ENCODE measurements around the gene FAM118A.
"Not testable (repeated sequence)": the region's sequence is repeated elsewhere in the genome, so short reads cannot be mapped to it uniquely, and the experiment has no call there.

Gene FAM118A

GRCh38 chr22:45340323-45340722 is 30.6 kb downstream of the FAM118A start:
- H3K27me3 ChIP-seq (ENCODE audit: control insufficient read depth, insufficient read depth, low read length): no peaks in the 10 kb centered on the region
- H3K4me1 ChIP-seq (ENCODE audit: control insufficient read depth, insufficient read depth, low read length): peaks cover 12% of the 10 kb centered on the region
- no peaks in the 10 kb centered on the region for H3K9me3 ChIP-seq (ENCODE audit: control insufficient read depth, low read length)
- no peaks in the 10 kb centered on the region for H3K36me3 ChIP-seq (ENCODE audit: control insufficient read depth, insufficient read depth, low read length)
- H3K9ac ChIP-seq (ENCODE audit: low read length): no peak overlapping the region
- no peak overlapping the region for H3K4me3 ChIP-seq (ENCODE audit: low read length)

DNA sequence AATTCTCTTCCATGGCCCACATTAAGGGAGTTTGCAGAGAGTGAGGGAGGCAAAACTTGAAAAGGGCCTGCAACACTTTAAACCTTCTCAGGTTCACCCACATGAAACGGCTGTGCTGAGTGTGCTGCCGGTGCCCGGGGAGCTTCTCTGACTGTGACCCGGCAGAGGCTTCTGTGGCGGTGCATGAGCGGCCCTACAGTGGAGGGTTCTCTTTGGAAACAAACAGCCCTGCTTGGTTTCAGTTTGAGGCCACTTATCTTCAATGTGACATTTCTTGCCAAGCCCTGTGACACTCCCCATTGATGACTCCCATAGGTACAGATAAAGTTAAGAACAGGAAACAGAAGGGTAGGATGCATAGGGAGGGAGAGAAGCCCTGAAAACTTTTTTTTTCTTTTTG is 31.8 kb downstream of the FAM118A start:
- Histone ChIP-seq H3K9me3 (ENCODE audit: control insufficient read depth, low read length) (no peaks in the 10 kb centered on the region), H3K36me3 (ENCODE audit: control insufficient read depth, insufficient read depth, low read length) (no peaks in the 10 kb centered on the region)

DNA sequence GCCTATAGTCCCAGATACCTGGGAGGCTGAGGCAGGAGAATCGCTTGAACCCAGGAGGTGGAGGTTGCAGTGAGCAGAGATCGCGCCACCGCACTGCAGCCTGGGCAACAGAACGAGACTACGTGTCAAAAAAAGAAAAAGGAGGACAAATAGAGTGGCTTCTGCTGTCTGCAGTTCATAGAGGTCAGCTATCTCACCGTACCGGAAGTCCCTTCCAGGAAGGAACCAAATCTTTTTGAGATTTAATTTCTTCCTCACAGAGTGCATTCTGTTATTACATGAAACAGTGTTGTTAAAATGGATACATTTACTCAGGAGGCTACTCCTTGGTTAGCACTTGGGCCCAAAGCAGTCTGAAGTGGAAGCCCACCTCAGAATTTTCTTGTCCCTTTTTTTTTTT is 33.4 kb downstream of the FAM118A start:
- Histone ChIP-seq H3K4me1 (ENCODE audit: control insufficient read depth, insufficient read depth, low read length) (no peaks in the 10 kb centered on the region), H3K4me3 (ENCODE audit: low read length) (no peak overlapping the region), H3K9ac (ENCODE audit: low read length) (no peak overlapping the region)

More for the DNA sequence above, 31.8 kb downstream of the FAM118A start:
- no peaks in the 10 kb centered on the region for H3K27me3 ChIP-seq (ENCODE audit: control insufficient read depth, insufficient read depth, low read length)
- peaks cover 9% of the 10 kb centered on the region for H3K4me1 ChIP-seq (ENCODE audit: control insufficient read depth, insufficient read depth, low read length)
- no peak overlapping the region for H3K4me3 ChIP-seq (ENCODE audit: low read length)
- H3K9ac ChIP-seq (ENCODE audit: low read length): no peak overlapping the region

GRCh38 chr22:45344334-45344733 is 34.6 kb downstream of the FAM118A start:
- Histone ChIP-seq H3K27me3 (ENCODE audit: control insufficient read depth, insufficient read depth, low read length) (no peaks in the 10 kb centered on the region), H3K9me3 (ENCODE audit: control insufficient read depth, low read length) (no peaks in the 10 kb centered on the region), H3K4me3 (ENCODE audit: low read length) (no peak overlapping the region), H3K9ac (ENCODE audit: low read length) (no peak overlapping the region), H3K36me3 (ENCODE audit: control insufficient read depth, insufficient read depth, low read length) (no peaks in the 10 kb centered on the region), H3K4me1 (ENCODE audit: control insufficient read depth, insufficient read depth, low read length) (no peaks in the 10 kb centered on the region)

More for the DNA sequence above, 33.4 kb downstream of the FAM118A start:
- Histone ChIP-seq H3K36me3 (ENCODE audit: control insufficient read depth, insufficient read depth, low read length) (no peaks in the 10 kb centered on the region), H3K27me3 (ENCODE audit: control insufficient read depth, insufficient read depth, low read length) (no peaks in the 10 kb centered on the region), H3K9me3 (ENCODE audit: control insufficient read depth, low read length) (no peaks in the 10 kb centered on the region)

DNA sequence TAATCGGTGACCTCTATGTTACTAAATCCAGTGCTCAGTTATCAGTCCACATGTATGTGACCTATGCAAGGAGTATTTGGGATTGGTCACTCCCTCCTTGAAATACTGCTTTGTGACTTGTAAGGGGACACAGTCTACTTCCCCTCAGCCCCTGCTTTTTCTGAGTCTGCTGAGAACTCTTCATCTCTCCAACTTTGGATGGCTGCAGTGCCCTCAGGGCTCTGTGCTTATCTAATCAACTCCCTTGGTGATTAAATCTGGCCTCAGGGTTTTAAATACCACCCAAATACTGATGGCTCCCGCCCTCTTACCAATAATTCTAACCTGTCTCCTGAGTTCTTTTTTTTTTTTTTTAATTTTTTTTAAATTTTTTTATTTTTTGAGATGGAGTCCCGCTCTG is 40.2 kb downstream of the FAM118A start:
- Histone ChIP-seq H3K4me3 (ENCODE audit: low read length) (no peak overlapping the region), H3K27me3 (ENCODE audit: control insufficient read depth, insufficient read depth, low read length) (no peaks in the 10 kb centered on the region), H3K4me1 (ENCODE audit: control insufficient read depth, insufficient read depth, low read length) (no peaks in the 10 kb centered on the region), H3K36me3 (ENCODE audit: control insufficient read depth, insufficient read depth, low read length) (no peaks in the 10 kb centered on the region), H3K9ac (ENCODE audit: low read length) (no peak overlapping the region), H3K9me3 (ENCODE audit: control insufficient read depth, low read length) (no peaks in the 10 kb centered on the region)

- Histone ChIP-seq H3K4me1 (ENCODE audit: control insufficient read depth, insufficient read depth, low read length) (no peaks in the 10 kb centered on the region), H3K27me3 (ENCODE audit: control insufficient read depth, insufficient read depth, low read length) (no peaks in the 10 kb centered on the region), H3K9ac (ENCODE audit: low read length) (no peak overlapping the region), H3K36me3 (ENCODE audit: control insufficient read depth, insufficient read depth, low read length) (no peaks in the 10 kb centered on the region), H3K9me3 (ENCODE audit: control insufficient read depth, low read length) (no peaks in the 10 kb centered on the region), H3K4me3 (ENCODE audit: low read length) (no peak overlapping the region)
Observed at GRCh38 chr22:45351956-45352355, 42.2 kb downstream of the FAM118A start.

- not testable (repeated sequence) for H3K9me3 ChIP-seq (ENCODE audit: control insufficient read depth, low read length); H3K4me3 ChIP-seq (ENCODE audit: low read length)
Observed at GRCh38 chr22:45352757-45353156, 43.0 kb downstream of the FAM118A start.

DNA sequence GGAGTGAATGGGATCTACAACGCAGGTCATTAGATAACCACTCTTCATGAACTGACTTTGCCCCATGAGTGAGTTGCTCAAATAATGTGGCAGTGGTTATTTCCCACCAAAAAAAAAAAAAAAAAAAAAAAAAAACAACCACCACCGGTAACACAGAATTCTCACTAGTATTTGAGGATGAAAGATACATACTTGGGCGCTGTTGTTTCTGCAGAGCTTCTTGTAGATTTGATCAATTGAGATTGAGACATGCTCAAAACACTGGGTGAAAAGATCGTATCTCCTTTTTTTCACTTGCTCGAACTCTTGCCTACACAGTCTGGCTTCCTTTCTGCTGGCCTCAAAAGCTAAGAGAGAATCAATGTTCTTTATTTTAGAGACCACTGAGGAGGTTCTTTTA is 44.1 kb downstream of the FAM118A start:
- Histone ChIP-seq H3K27me3 (ENCODE audit: control insufficient read depth, insufficient read depth, low read length) (no peaks in the 10 kb centered on the region), H3K4me3 (ENCODE audit: low read length) (no peak overlapping the region), H3K4me1 (ENCODE audit: control insufficient read depth, insufficient read depth, low read length) (no peaks in the 10 kb centered on the region), H3K9me3 (ENCODE audit: control insufficient read depth, low read length) (no peaks in the 10 kb centered on the region), H3K9ac (ENCODE audit: low read length) (no peak overlapping the region), H3K36me3 (ENCODE audit: control insufficient read depth, insufficient read depth, low read length) (no peaks in the 10 kb centered on the region)

More at GRCh38 chr22:45352757-45353156, 43.0 kb downstream of the FAM118A start:
- not testable (repeated sequence) for H3K4me1 ChIP-seq (ENCODE audit: control insufficient read depth, insufficient read depth, low read length); H3K36me3 ChIP-seq (ENCODE audit: control insufficient read depth, insufficient read depth, low read length); H3K27me3 ChIP-seq (ENCODE audit: control insufficient read depth, insufficient read depth, low read length); H3K9ac ChIP-seq (ENCODE audit: low read length)

GRCh38 chr22:45357490-45357889 is 47.8 kb downstream of the FAM118A start:
- Histone ChIP-seq H3K36me3 (ENCODE audit: control insufficient read depth, insufficient read depth, low read length) (no peaks in the 10 kb centered on the region), H3K27me3 (ENCODE audit: control insufficient read depth, insufficient read depth, low read length) (no peaks in the 10 kb centered on the region), H3K4me3 (ENCODE audit: low read length) (no peak overlapping the region), H3K9ac (ENCODE audit: low read length) (no peak overlapping the region), H3K9me3 (ENCODE audit: control insufficient read depth, low read length) (no peaks in the 10 kb centered on the region), H3K4me1 (ENCODE audit: control insufficient read depth, insufficient read depth, low read length) (no peaks in the 10 kb centered on the region)

DNA sequence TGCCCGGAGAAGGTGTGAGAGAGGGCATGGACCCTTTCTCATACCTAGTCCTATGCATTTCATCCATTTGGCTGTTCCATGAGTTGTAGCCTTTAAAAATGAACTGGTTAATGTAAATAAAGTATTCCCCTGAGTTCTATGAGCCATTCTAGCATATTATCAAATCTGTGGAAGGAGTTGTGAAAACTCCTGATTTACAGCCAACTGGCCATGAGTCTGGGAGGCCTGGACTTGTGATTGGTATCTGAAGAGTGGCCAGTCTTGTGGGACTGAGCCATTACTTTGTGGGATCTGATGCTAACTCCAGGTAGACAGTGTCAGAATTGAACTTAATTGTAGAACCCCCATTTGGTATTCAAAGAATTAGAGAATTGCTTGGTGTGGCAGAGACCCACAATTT is 48.4 kb downstream of the FAM118A start:
- H3K9me3 ChIP-seq (ENCODE audit: control insufficient read depth, low read length): no peaks in the 10 kb centered on the region
- no peaks in the 10 kb centered on the region for H3K4me1 ChIP-seq (ENCODE audit: control insufficient read depth, insufficient read depth, low read length)
- H3K4me3 ChIP-seq (ENCODE audit: low read length): no peak overlapping the region
- no peaks in the 10 kb centered on the region for H3K36me3 ChIP-seq (ENCODE audit: control insufficient read depth, insufficient read depth, low read length)
- H3K27me3 ChIP-seq (ENCODE audit: control insufficient read depth, insufficient read depth, low read length): no peaks in the 10 kb centered on the region
- no peak overlapping the region for H3K9ac ChIP-seq (ENCODE audit: low read length)

GRCh38 chr22:45359627-45360026 is 49.9 kb downstream of the FAM118A start:
- Histone ChIP-seq H3K4me1 (ENCODE audit: control insufficient read depth, insufficient read depth, low read length) (no peaks in the 10 kb centered on the region), H3K36me3 (ENCODE audit: control insufficient read depth, insufficient read depth, low read length) (no peaks in the 10 kb centered on the region), H3K4me3 (ENCODE audit: low read length) (no peak overlapping the region), H3K27me3 (ENCODE audit: control insufficient read depth, insufficient read depth, low read length) (no peaks in the 10 kb centered on the region), H3K9ac (ENCODE audit: low read length) (no peak overlapping the region), H3K9me3 (ENCODE audit: control insufficient read depth, low read length) (no peaks in the 10 kb centered on the region)

- H3K4me3 ChIP-seq (ENCODE audit: low read length): no peak overlapping the region
- no peaks in the 10 kb centered on the region for H3K9me3 ChIP-seq (ENCODE audit: control insufficient read depth, low read length)
- H3K9ac ChIP-seq (ENCODE audit: low read length): no peak overlapping the region
- no peaks in the 10 kb centered on the region for H3K4me1 ChIP-seq (ENCODE audit: control insufficient read depth, insufficient read depth, low read length)
- no peaks in the 10 kb centered on the region for H3K36me3 ChIP-seq (ENCODE audit: control insufficient read depth, insufficient read depth, low read length)
- H3K27me3 ChIP-seq (ENCODE audit: control insufficient read depth, insufficient read depth, low read length): no peaks in the 10 kb centered on the region
Observed at GRCh38 chr22:45366713-45367112, 57.0 kb downstream of the FAM118A start.

GRCh38 chr22:45373592-45373991 is 63.9 kb downstream of the FAM118A start:
- not testable (repeated sequence) for H3K4me1 ChIP-seq (ENCODE audit: control insufficient read depth, insufficient read depth, low read length); H3K9me3 ChIP-seq (ENCODE audit: control insufficient read depth, low read length)

More at GRCh38 chr22:45373592-45373991, 63.9 kb downstream of the FAM118A start:
- H3K27me3 ChIP-seq (ENCODE audit: control insufficient read depth, insufficient read depth, low read length); H3K36me3 ChIP-seq (ENCODE audit: control insufficient read depth, insufficient read depth, low read length); H3K4me3 ChIP-seq (ENCODE audit: low read length); H3K9ac ChIP-seq (ENCODE audit: low read length): not testable (repeated sequence)

All from mucosa of stomach (tissue), 1 donor.